ENCODE measurements around the gene KIR3DL2.
"Not testable (repeated sequence)": the region's sequence is repeated elsewhere in the genome, so short reads cannot be mapped to it uniquely, and the experiment has no call there.

KIR3DL2 gene

GRCh38 chr19:54905803-54906511 is 55.7 kb downstream of the KIR3DL2 start, which contains the start of gene NCR1:
NCR1 (plus strand) TSS chr19:54906148; CDS start chr19:54906188, 40 bp downstream.
- no peak within 1 kb of the TSS for H3K27ac ChIP-seq
- TF ChIP-seq CTCF (IDR thresholded peaks at IDR 0.05), result no peak
- no peak for TF ChIP-seq ZFX (IDR thresholded peaks at IDR 0.05; ENCODE audit: borderline replicate concordance)

- H3K27ac ChIP-seq, result no peak overlapping the region
- TF ChIP-seq ZFX (IDR thresholded peaks at IDR 0.05; ENCODE audit: borderline replicate concordance) (no peak), CTCF (IDR thresholded peaks at IDR 0.05) (no peak)
Observed at GRCh38 chr19:54906819-54907218, 56.6 kb downstream of the KIR3DL2 start.

GRCh38 chr19:54907899-54908298 is 57.7 kb downstream of the KIR3DL2 start:
- H3K27ac ChIP-seq, result not testable (repeated sequence)

All from 22Rv1 (cell line).